Ovary (tissue), 3 donors: ENCODE results near the gene TOMM6.

ENCODE experiments used
- POLR2A ChIP-seq: fragments of 450-650 bp; IDR thresholded peaks from one replicate; pipeline ENCODE4 v1.6.1; 2017; ENCODE audit warnings: antibody characterized with exemption, mild to moderate bottlenecking, moderate library complexity
- TF ChIP-seq, protein P1 (sequence below), 3 donors: fragments of 450-650 bp in 2 of 3; fragments of 200-600 bp in 1 of 3; IDR thresholded peaks; one replicate each; pipeline versions ENCODE4 v1.5.1 to v1.8.0; 2016 to 2022; ENCODE audit warnings: antibody characterized with exemption in 3 of 3, mild to moderate bottlenecking in 1 of 3
- donor health status: DM: no; HTN: no; CAD: no.

DNA sequence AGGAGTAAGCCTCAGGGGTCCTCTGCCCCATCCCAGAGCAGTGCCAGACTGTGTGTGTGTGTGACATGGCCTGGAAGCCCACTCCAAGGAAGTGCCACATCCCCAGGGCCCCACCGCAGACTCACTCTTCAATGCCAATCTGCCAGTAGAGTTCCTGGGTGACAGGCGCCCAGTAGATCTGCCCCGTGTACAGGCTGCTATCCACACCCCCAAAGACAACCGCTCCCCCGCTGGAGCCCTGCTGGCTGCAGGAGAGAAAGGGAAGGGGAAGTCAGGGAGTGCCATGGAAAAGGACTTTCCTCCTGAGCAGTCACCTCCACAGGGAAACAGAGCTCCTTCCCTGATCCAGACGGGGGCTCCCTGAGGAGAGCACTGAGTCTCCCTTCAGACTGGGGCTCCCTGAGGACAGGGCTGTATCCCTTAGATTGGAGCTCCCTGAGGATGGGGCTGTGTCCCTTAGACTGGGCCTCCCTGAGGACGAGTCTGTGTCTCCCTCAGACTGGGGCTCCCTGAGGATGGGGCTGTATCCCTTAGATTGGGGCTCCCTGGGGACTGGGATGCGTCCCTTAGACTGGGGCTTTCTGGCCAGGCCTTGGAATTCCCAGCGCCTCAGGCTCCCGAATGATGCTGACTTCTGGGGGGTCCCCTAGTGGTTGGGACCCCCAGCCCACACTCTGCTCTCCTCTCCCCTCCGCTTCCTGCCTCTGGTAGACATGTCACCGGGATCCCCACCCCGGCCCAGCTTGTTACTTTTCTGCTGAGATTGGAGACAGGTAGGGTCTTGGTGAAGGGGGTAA lies 46.9 kb upstream of the TOMM6 start:
- TF ChIP-seq, protein P1, sequence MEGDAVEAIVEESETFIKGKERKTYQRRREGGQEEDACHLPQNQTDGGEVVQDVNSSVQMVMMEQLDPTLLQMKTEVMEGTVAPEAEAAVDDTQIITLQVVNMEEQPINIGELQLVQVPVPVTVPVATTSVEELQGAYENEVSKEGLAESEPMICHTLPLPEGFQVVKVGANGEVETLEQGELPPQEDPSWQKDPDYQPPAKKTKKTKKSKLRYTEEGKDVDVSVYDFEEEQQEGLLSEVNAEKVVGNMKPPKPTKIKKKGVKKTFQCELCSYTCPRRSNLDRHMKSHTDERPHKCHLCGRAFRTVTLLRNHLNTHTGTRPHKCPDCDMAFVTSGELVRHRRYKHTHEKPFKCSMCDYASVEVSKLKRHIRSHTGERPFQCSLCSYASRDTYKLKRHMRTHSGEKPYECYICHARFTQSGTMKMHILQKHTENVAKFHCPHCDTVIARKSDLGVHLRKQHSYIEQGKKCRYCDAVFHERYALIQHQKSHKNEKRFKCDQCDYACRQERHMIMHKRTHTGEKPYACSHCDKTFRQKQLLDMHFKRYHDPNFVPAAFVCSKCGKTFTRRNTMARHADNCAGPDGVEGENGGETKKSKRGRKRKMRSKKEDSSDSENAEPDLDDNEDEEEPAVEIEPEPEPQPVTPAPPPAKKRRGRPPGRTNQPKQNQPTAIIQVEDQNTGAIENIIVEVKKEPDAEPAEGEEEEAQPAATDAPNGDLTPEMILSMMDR (IDR thresholded peaks at IDR 0.05) = no peak
- no peak for TF ChIP-seq POLR2A
